ENCODE results near the gene AP1G1. TPM values are rescaled to one million over a fixed set of nuclear protein-coding genes. Genes with fewer than 3 reads are reported as not detected.
"Not testable (repeated sequence)": the region's sequence is repeated elsewhere in the genome, so short reads cannot be mapped to it uniquely, and the experiment has no call there.

Gene AP1G1
- polyA plus RNA-seq, 1 experiment, result 90.6 TPM

GRCh38 chr16:71811261-71811803 is 2.7 kb upstream of the AP1G1 start:
- Histone ChIP-seq H3K4me3 (ENCODE audit: low read depth, low read length) (no peak overlapping the region), H3K27ac (ENCODE audit: low read depth, low read length) (no peak overlapping the region), H3K27me3 (ENCODE audit: control insufficient read depth, insufficient read depth, low read length) (no peaks in the 10 kb centered on the region), H3K9me3 (ENCODE audit: control insufficient read depth, insufficient read depth, low read length) (no peaks in the 10 kb centered on the region; the same call in 1 of the 2 replicates)
- no peak for TF ChIP-seq CTCF (IDR thresholded peaks at IDR 0.05; ENCODE audit: low read depth, low read length)
- CTCF ChIA-PET, result interaction anchor here (1.3 kb wide), 1 partner anchor 71 kb away, joined by 4 read pairs; no protein-coding TSS in a partner anchor
- no peak for DNase-seq (ENCODE audit: low read depth, low spot score)
- POLR2A ChIA-PET, result no interaction called here

- POLR2A ChIA-PET; H3K27me3 ChIP-seq (ENCODE audit: control insufficient read depth, insufficient read depth, low read length); H3K9me3 ChIP-seq (ENCODE audit: control insufficient read depth, insufficient read depth, low read length); H3K4me3 ChIP-seq (ENCODE audit: low read depth, low read length); DNase-seq (ENCODE audit: low read depth, low spot score); H3K27ac ChIP-seq (ENCODE audit: low read depth, low read length): not testable (repeated sequence)
- CTCF ChIA-PET, result interaction anchor here (0.7 kb wide), 1 partner anchor 14 kb away, joined by 3 read pairs; no protein-coding TSS in a partner anchor
These were observed 1.5 kb upstream of the AP1G1 start for GRCh38 chr16:71810155-71810530.

- Histone ChIP-seq H3K9me3 (ENCODE audit: control insufficient read depth, insufficient read depth, low read length) (no peaks in the 10 kb centered on the region; the same call in 1 of the 2 replicates), H3K27ac (ENCODE audit: low read depth, low read length) (peak overlapping the region; percentile 98), H3K27me3 (ENCODE audit: control insufficient read depth, insufficient read depth, low read length) (no peaks in the 10 kb centered on the region), H3K4me3 (ENCODE audit: low read depth, low read length) (peak overlapping the region; percentile 72)
- no peak for TF ChIP-seq CTCF (IDR thresholded peaks at IDR 0.05; ENCODE audit: low read depth, low read length)
- POLR2A ChIA-PET, result interaction anchor here (0.6 to 1.1 kb wide), 4 partner anchors 9 to 449 kb away, joined by 3 to 5 read pairs (median 4); no protein-coding TSS in a partner anchor
- CTCF ChIA-PET, result interaction anchor here (0.6 to 3.0 kb wide), 4 partner anchors 9 to 154 kb away, joined by 3 to 14 read pairs (median 3); no protein-coding TSS in a partner anchor
- no peak for DNase-seq (ENCODE audit: low read depth, low spot score)
These were observed 585 bp downstream of the AP1G1 start for GRCh38 chr16:71807905-71808592.

GRCh38 chr16:71803305-71803690 is 5.3 kb downstream of the AP1G1 start:
- Histone ChIP-seq H3K4me3 (ENCODE audit: low read depth, low read length) (no peak overlapping the region), H3K9me3 (ENCODE audit: control insufficient read depth, insufficient read depth, low read length) (no peaks in the 10 kb centered on the region; the same call in 1 of the 2 replicates), H3K27me3 (ENCODE audit: control insufficient read depth, insufficient read depth, low read length) (no peaks in the 10 kb centered on the region), H3K27ac (ENCODE audit: low read depth, low read length) (no peak overlapping the region)
- CTCF ChIA-PET, result no interaction called here
- DNase-seq (ENCODE audit: low read depth, low spot score), result no peak
- no peak for TF ChIP-seq CTCF (IDR thresholded peaks at IDR 0.05; ENCODE audit: low read depth, low read length)
- POLR2A ChIA-PET, result interaction anchor here (0.6 kb wide), 1 partner anchor 97 kb away, joined by 6 read pairs; no protein-coding TSS in a partner anchor

GRCh38 chr16:71796501-71797097 is 12.0 kb downstream of the AP1G1 start:
- TF ChIP-seq CTCF (IDR thresholded peaks at IDR 0.05; ENCODE audit: low read depth, low read length), result no peak
- ChIA-PET POLR2A (no interaction called here), CTCF (no interaction called here)
- no peak for DNase-seq (ENCODE audit: low read depth, low spot score)
- H3K27ac ChIP-seq (ENCODE audit: low read depth, low read length), result no peak overlapping the region
- H3K27me3 ChIP-seq (ENCODE audit: control insufficient read depth, insufficient read depth, low read length), result no peaks in the 10 kb centered on the region
- no peaks in the 10 kb centered on the region for H3K9me3 ChIP-seq (ENCODE audit: control insufficient read depth, insufficient read depth, low read length)
- H3K4me3 ChIP-seq (ENCODE audit: low read depth, low read length), result no peak overlapping the region
